H1 (cell line): ENCODE data around the gene SLC35F3. TPM values are rescaled to one million over a fixed set of nuclear protein-coding genes. Genes with fewer than 3 reads are reported as not detected.

Experiments
- HDAC2 ChIP-seq, 2 experiments: fragments of 300-600 bp in 1 of 2; sonication (generic) in 1 of 2; IDR thresholded peaks; 2 replicates each; pipeline ENCODE4 v1.6.1; 2011 to 2012; ENCODE audit warnings: low read depth in 2 of 2, low read length in 2 of 2, mild to moderate bottlenecking in 2 of 2, moderate library complexity in 2 of 2, borderline replicate concordance in 1 of 2, inconsistent platforms in 1 of 2
- KDM5A ChIP-seq: fragments of 200-600 bp; IDR thresholded peaks from 2 replicates; pipeline ENCODE4 v1.7.1; 2012; ENCODE audit warnings: mild to moderate bottlenecking, low read length, inconsistent platforms, mixed read lengths
- TBP ChIP-seq: IDR thresholded peaks from 2 replicates; pipeline ENCODE4 v1.6.1; 2011; ENCODE audit warnings: low read depth, low read length, improper control_type of control experiment
- polyA plus RNA-seq, 7 experiments: library from polyadenylated mRNA; depleted of rRNA in 3 of 7; stranded (reverse) in 5 of 7; unstranded in 2 of 7; fragments of >200 nt in 5 of 7; fragments of 200-250 nt in 2 of 7; gene quantifications; 1 replicate in 5 of 7; 2 replicates in 1 of 7; 4 replicates in 1 of 7; pipeline versions ENCODE4 v1.2.1 to v1.2.3, GENCODE V29; 2011 to 2013; ENCODE audit warnings: missing spikeins in 2 of 7, mixed read lengths in 2 of 7
- total RNA-seq: library from RNA; stranded (reverse); fragmentation: NEBNext Ultra II Directional; extraction: Animal tissue kit (Norgen Biotek cat#: 25700); gene quantifications from 2 replicates; pipeline ENCODE4 v1.2.1, GENCODE V29; 2021

SLC35F3 gene
- total and polyA plus RNA-seq, 2 of the 8 experiments (the other 6 are each of a cell fraction or from before 2014, with no cell fraction given): 0.78 to 1.2 TPM

- TF ChIP-seq HDAC2 (IDR thresholded peaks at IDR 0.05; ENCODE audit: borderline replicate concordance in 1 of 2, low read depth in 2 of 2, low read length in 2 of 2) (no peak), TBP (no peak), KDM5A (no peak)
These were observed 35.0 kb downstream of the SLC35F3 start (continued) for GRCh38 chr1:233939451-233939850.
